K562 (cell line): ENCODE data around the gene STK11. TPM values are rescaled to one million over a fixed set of nuclear protein-coding genes. Genes with fewer than 3 reads are reported as not detected.

Source experiments
- ATF1 ChIP-seq, 2 experiments: fragments of 450-650 bp in 1 of 2; IDR thresholded peaks; 2 replicates each; pipeline ENCODE4 v1.6.1; 2016; ENCODE audit warnings: missing compliant biosample characterization in 1 of 2, missing genetic modification characterization in 1 of 2
- ATF7 ChIP-seq: fragments of 450-650 bp; IDR thresholded peaks from 2 replicates; pipeline ENCODE4 v1.7.1; 2014; ENCODE audit warnings: mild to moderate bottlenecking, moderate library complexity
- BCLAF1 ChIP-seq, 2 experiments: fragments of 450-650 bp in 1 of 2; IDR thresholded peaks; 2 replicates each; pipeline ENCODE4 v1.6.1; 2011 to 2017; ENCODE audit warnings: low read depth in 2 of 2, antibody characterized with exemption in 1 of 2, borderline replicate concordance in 1 of 2, low read length in 1 of 2, mild to moderate bottlenecking in 1 of 2, mixed read lengths in 1 of 2; ENCODE audit not compliant: control insufficient read depth in 1 of 2
- CAMTA2 ChIP-seq: fragments of 250-450 bp; sonication (Bioruptor Pico); conservative IDR thresholded peaks from 2 replicates; pipeline ENCODE4 v1.5.1; 2022
- CTCF ChIP-seq, 3 experiments: IDR thresholded peaks in 2 of 3; conservative IDR thresholded peaks in 1 of 3; 2 replicates each; pipeline ENCODE4 v1.5.1; 2011 to 2012; ENCODE audit warnings: low read length in 3 of 3, mild to moderate bottlenecking in 3 of 3, control low read depth in 2 of 3, improper control_type of control experiment in 1 of 3, inconsistent platforms in 1 of 3, low read depth in 1 of 3, mixed read lengths in 1 of 3, moderate library complexity in 1 of 3; ENCODE audit not compliant: insufficient read depth in 2 of 3
- CUX1 ChIP-seq: fragments of 200-800 bp; sonication (Bioruptor generic); IDR thresholded peaks from 2 replicates; pipeline ENCODE4 v1.6.1; 2016; ENCODE audit warnings: missing genetic modification characterization, missing compliant biosample characterization
- HES1 ChIP-seq: fragments of 450-650 bp; IDR thresholded peaks from 2 replicates; pipeline ENCODE4 v1.6.1; 2016; ENCODE audit warnings: low read depth, mild to moderate bottlenecking, moderate library complexity
- KLF10 ChIP-seq: fragments of 250-450 bp; sonication (Bioruptor Pico); IDR thresholded peaks from 2 replicates; pipeline ENCODE4 v1.6.1; 2021; ENCODE audit warnings: matching md5 sums
- RUNX1 ChIP-seq: sonication (generic); IDR thresholded peaks from 2 replicates; pipeline ENCODE4 v1.6.1; 2016; ENCODE audit warnings: antibody characterized with exemption, low read depth
- SAFB ChIP-seq: fragments of 200-400 bp; formaldehyde crosslinking; IDR thresholded peaks from 2 replicates; pipeline ENCODE4 v1.6.1; 2017; ENCODE audit warnings: low read depth, low read length, borderline replicate concordance
- ZNF280B ChIP-seq: fragments of 250-450 bp; sonication (Bioruptor Pico); IDR thresholded peaks from 2 replicates; pipeline ENCODE4 v1.5.1; 2021; ENCODE audit warnings: mild to moderate bottlenecking
- ZNF77 ChIP-seq: fragments of 250-450 bp; sonication (Bioruptor Pico); IDR thresholded peaks from 2 replicates; pipeline ENCODE4 v1.5.0; 2020
- ZNF79 ChIP-seq: fragments of 250-450 bp; sonication (Bioruptor Pico); IDR thresholded peaks from 2 replicates; pipeline ENCODE4 v1.4.0; 2020; ENCODE audit warnings: low read depth, mild to moderate bottlenecking, moderate library complexity
- polyA plus RNA-seq, 8 experiments: library from polyadenylated mRNA; depleted of rRNA in 4 of 8; stranded (reverse) in 5 of 8; unstranded in 3 of 8; fragments of >200 nt; fragmentation: Nextera tagmentation in 2 of 8; fragmentation: Illumina TruSeq in 1 of 8; extraction: Ambion mirVana in 2 of 8; extraction: Trizol in 1 of 8; gene quantifications; 2 replicates each; pipeline versions ENCODE4 v1.2.1 to v1.2.3, GENCODE V29; 2011 to 2014; ENCODE audit warnings: inconsistent platforms in 1 of 8, missing spikeins in 1 of 8
- total RNA-seq, 7 experiments: library from RNA; depleted of rRNA in 6 of 7; stranded (reverse); fragments of >200 nt in 6 of 7; fragmentation: Illumina TruSeq in 2 of 7; extraction: Trizol in 2 of 7; gene quantifications; 2 replicates each; pipeline versions ENCODE4 v1.2.1 to v1.2.3, GENCODE V29; 2011 to 2021; ENCODE audit warnings: low replicate concordance in 1 of 7

STK11 gene
- total and polyA plus RNA-seq, 9 of the 15 experiments (the other 6 are each of a cell fraction or from before 2014, with no cell fraction given), result 0.15 to 96.5 (median 31.7) TPM

GRCh38 chr19:1274852-1275259 lies 69.3 kb downstream of the STK11 start (continued):
- TF ChIP-seq HES1, result no peak
- no peak for TF ChIP-seq KLF10
- no peak for TF ChIP-seq ATF7
- TF ChIP-seq ZNF77 (CRISPR knock-in tag), result no peak
- TF ChIP-seq SAFB, result no peak
- no peak for TF ChIP-seq ATF1 (CRISPR knock-in tag; IDR thresholded peaks at IDR 0.05)
- no peak for TF ChIP-seq ATF1 (tag; IDR thresholded peaks at IDR 0.05)
- no peak for TF ChIP-seq BCLAF1 (IDR thresholded peaks at IDR 0.05; ENCODE audit: borderline replicate concordance in 1 of 2, control insufficient read depth in 1 of 2, low read depth in 2 of 2, low read length in 1 of 2)
- TF ChIP-seq RUNX1, result no peak; the same call in 1 of the 2 replicates
- TF ChIP-seq CAMTA2, result no peak
- TF ChIP-seq CTCF (IDR thresholded peaks at IDR 0.05 in 2 of 3, conservative IDR thresholded peaks at IDR 0.05 in 1 of 3; ENCODE audit: insufficient read depth in 2 of 3, low read depth in 1 of 3, low read length in 3 of 3), result no peak; a peak in 1 of 6 replicates
- TF ChIP-seq ZNF280B, result 0 out of 2 replicates have a peak, but pooled peaks have one; percentile 64
- TF ChIP-seq ZNF79 (CRISPR knock-in tag), result no peak
- 0 out of 2 replicates have a peak, but pooled peaks have one; percentile 76 for TF ChIP-seq CUX1 (CRISPR knock-in tag)
